HCEC 1CT (cell line): ENCODE results near the gene KCNA4.
"Not testable (repeated sequence)": the region's sequence is repeated elsewhere in the genome, so short reads cannot be mapped to it uniquely, and the experiment has no call there.

Source experiments
- DNase-seq: peaks from one replicate; pipeline ENCODE4 v3.0.0-alpha.2; 2017

Gene KCNA4

GRCh38 chr11:29996016-29996415, 20.8 kb downstream of the KCNA4 start:
- DNase-seq = no peak

- no peak for DNase-seq
These were observed 27.5 kb downstream of the KCNA4 start for GRCh38 chr11:29989174-29989970.

- no peak for DNase-seq
These were observed 31.6 kb downstream of the KCNA4 start for GRCh38 chr11:29985248-29985647.

GRCh38 chr11:29984544-29984943, 32.3 kb downstream of the KCNA4 start:
- no peak for DNase-seq

GRCh38 chr11:29978549-29978948, 38.3 kb downstream of the KCNA4 start:
- DNase-seq = no peak

GRCh38 chr11:29975580-29975979, 41.2 kb downstream of the KCNA4 start:
- DNase-seq = not testable (repeated sequence)

GRCh38 chr11:29963796-29964195, 53.0 kb downstream of the KCNA4 start:
- DNase-seq = no peak

- no peak for DNase-seq
These were observed 53.8 kb downstream of the KCNA4 start for GRCh38 chr11:29963036-29963435.

- DNase-seq = no peak
These were observed 54.6 kb downstream of the KCNA4 start for GRCh38 chr11:29962243-29962642.
